Duodenal mucosa (tissue), 2 donors: ENCODE results near the gene MAN2B1.

ENCODE experiments used
- H3K27ac ChIP-seq: one replicate; pipeline ENCODE4 v1.7.0; 2013; ENCODE audit warnings: low read depth, low read length
- H3K27me3 ChIP-seq, 2 donors: one replicate each; pipeline ENCODE4 v1.7.0; 2013; ENCODE audit warnings: low read length in 2 of 2, control low read depth in 1 of 2; ENCODE audit not compliant: insufficient read depth in 2 of 2, control insufficient read depth in 1 of 2
- H3K36me3 ChIP-seq, 2 donors: one replicate each; pipeline ENCODE4 v1.7.0; 2013; ENCODE audit warnings: low read length in 2 of 2, control low read depth in 1 of 2; ENCODE audit not compliant: insufficient read depth in 2 of 2, control insufficient read depth in 1 of 2
- H3K4me1 ChIP-seq, 2 donors: one replicate each; pipeline ENCODE4 v1.7.0; 2013; ENCODE audit warnings: low read length in 2 of 2, control low read depth in 1 of 2; ENCODE audit not compliant: insufficient read depth in 2 of 2, control insufficient read depth in 1 of 2
- H3K4me3 ChIP-seq, 2 donors: one replicate each; pipeline ENCODE4 v1.7.0; 2013; ENCODE audit warnings: low read length in 2 of 2, low read depth in 1 of 2
- H3K9ac ChIP-seq, 2 donors: one replicate each; pipeline ENCODE4 v1.7.0; 2013; ENCODE audit warnings: low read length in 2 of 2, low read depth in 1 of 2
- H3K9me3 ChIP-seq, 2 donors: one replicate each; pipeline ENCODE4 v1.7.0; 2013; ENCODE audit warnings: low read length in 2 of 2, control low read depth in 1 of 2; ENCODE audit not compliant: control insufficient read depth in 1 of 2

Gene MAN2B1

GRCh38 chr19:12597594-12597993 is 68.9 kb downstream of the MAN2B1 start:
- Histone ChIP-seq H3K27ac (no peak overlapping the region), H3K4me3 (no peak overlapping the region), H3K4me1 (no peaks in the 10 kb centered on the region), H3K9me3 (no peaks in the 10 kb centered on the region), H3K27me3 (no peaks in the 10 kb centered on the region), H3K36me3 (peaks cover 0 to 9% of the 10 kb centered on the region in 2 donors), H3K9ac (no peak overlapping the region)

DNA sequence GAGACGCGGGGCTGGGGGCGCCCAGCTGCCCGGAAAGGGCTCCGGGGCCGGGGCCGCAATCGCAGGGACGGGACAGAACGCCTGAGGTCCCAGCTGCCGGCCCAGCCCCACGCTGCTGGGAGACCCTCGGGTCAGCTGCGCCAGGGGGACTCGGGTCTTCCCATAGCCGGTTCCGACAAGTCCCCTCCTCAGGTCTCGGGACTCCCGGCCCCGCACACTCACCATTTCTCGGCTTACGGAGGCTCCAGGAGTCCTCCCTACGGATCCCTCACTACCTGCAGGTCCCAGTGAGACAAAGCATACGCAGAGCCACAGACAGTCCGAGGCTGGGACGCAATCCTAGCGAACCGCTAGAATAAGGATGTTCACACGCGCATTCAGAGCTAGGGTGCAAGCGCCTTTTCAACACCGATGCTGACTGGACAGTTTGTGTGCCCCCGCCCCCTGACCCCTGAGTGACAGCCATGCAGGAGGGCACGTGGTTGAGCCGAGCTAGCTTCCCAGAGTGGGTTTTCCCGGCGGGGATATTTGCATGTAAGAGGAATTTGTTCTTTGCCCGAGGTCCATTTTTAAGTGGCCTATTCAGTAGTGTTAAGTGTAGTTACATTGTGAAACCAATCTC is 69.5 kb downstream of the MAN2B1 start:
- Histone ChIP-seq H3K4me3 (no peak overlapping the region), H3K36me3 (peaks cover 0 to 9% of the 10 kb centered on the region in 2 donors), H3K27me3 (no peaks in the 10 kb centered on the region), H3K4me1 (no peaks in the 10 kb centered on the region), H3K9me3 (no peaks in the 10 kb centered on the region), H3K9ac (no peak overlapping the region), H3K27ac (no peak overlapping the region)
